GM18909 (cell line): ENCODE measurements around the gene ENTPD8.
"Not testable (repeated sequence)": the region's sequence is repeated elsewhere in the genome, so short reads cannot be mapped to it uniquely, and the experiment has no call there.

Experiments used
- ATAC-seq: cut with Tn5 transposase; IDR thresholded peaks from one replicate; pipeline ENCODE4 v1.9.1; 2021; ENCODE audit warnings: mild to moderate bottlenecking; ENCODE audit not compliant: unreplicated experiment, poor library complexity

The ENTPD8 gene

GRCh38 chr9:137417161-137418021 is 23.8 kb downstream of the ENTPD8 start:
- no peak for ATAC-seq

GRCh38 chr9:137416563-137417151 is 24.5 kb downstream of the ENTPD8 start:
- no peak for ATAC-seq

GRCh38 chr9:137416006-137416562 is 25.1 kb downstream of the ENTPD8 start:
- no peak for ATAC-seq

GRCh38 chr9:137415451-137415850 is 25.7 kb downstream of the ENTPD8 start:
- no peak for ATAC-seq

GRCh38 chr9:137412431-137412830 is 28.7 kb downstream of the ENTPD8 start:
- ATAC-seq: no peak

- ATAC-seq: peak; percentile 53
These were observed 29.3 kb downstream of the ENTPD8 start for GRCh38 chr9:137411645-137412380.

- ATAC-seq: no peak
These were observed 29.9 kb downstream of the ENTPD8 start for GRCh38 chr9:137411260-137411644.

- ATAC-seq: no peak
These were observed 30.3 kb downstream of the ENTPD8 start for GRCh38 chr9:137410891-137411249.

- not testable (repeated sequence) for ATAC-seq
These were observed 30.8 kb downstream of the ENTPD8 start for GRCh38 chr9:137410236-137410890.

GRCh38 chr9:137409515-137409914 is 31.6 kb downstream of the ENTPD8 start:
- ATAC-seq: no peak

- ATAC-seq: no peak
These were observed 32.3 kb downstream of the ENTPD8 start for GRCh38 chr9:137408651-137409405.

- ATAC-seq: no peak
These were observed 33.4 kb downstream of the ENTPD8 start for GRCh38 chr9:137407590-137408300.

GRCh38 chr9:137406876-137407589 is 34.1 kb downstream of the ENTPD8 start:
- no peak for ATAC-seq

- no peak for ATAC-seq
These were observed 34.9 kb downstream of the ENTPD8 start for GRCh38 chr9:137406085-137406760.

GRCh38 chr9:137405677-137406081 is 35.5 kb downstream of the ENTPD8 start:
- ATAC-seq: no peak

- no peak for ATAC-seq
These were observed 36.1 kb downstream of the ENTPD8 start for GRCh38 chr9:137404961-137405567.

GRCh38 chr9:137403269-137403668 is 37.9 kb downstream of the ENTPD8 start:
- no peak for ATAC-seq

- ATAC-seq: no peak
These were observed 38.4 kb downstream of the ENTPD8 start for GRCh38 chr9:137402746-137403145.
